HEK293 (cell line): ENCODE measurements around the gene PIK3C2B.

ENCODE experiments used
- CTCF ChIA-PET: fragments of 350-600 bp; formaldehyde crosslinking; extraction: SDS; loops from one replicate; lab custom pipeline; 2021; ENCODE audit warnings: antibody characterized with exemption; lab: Yijun Ruan, JAX
- POLR2A ChIA-PET: fragments of 300-600 bp; formaldehyde crosslinking; extraction: SDS; loops from one replicate; lab custom pipeline; 2020; ENCODE audit warnings: antibody characterized with exemption, inconsistent platforms; lab: Yijun Ruan, JAX
- H3K27ac ChIP-seq: fragments of 200-500 bp; sonication (Bioruptor generic); 2 replicates; pipeline ENCODE4 v1.5.1; 2014; ENCODE audit warnings: low read depth, low read length, control low read depth, inconsistent platforms; ENCODE audit errors: extremely low read depth
- H3K36me3 ChIP-seq, 2 experiments: fragments of 200-500 bp in 1 of 2; sonication (Bioruptor generic) in 1 of 2; 1 replicate in 1 of 2; 2 replicates in 1 of 2; pipeline ENCODE4 v1.5.1; 2014 to 2017; ENCODE audit warnings: inconsistent platforms in 2 of 2, low read length in 2 of 2; ENCODE audit not compliant: control insufficient read depth in 2 of 2, insufficient read depth in 1 of 2
- H3K4me1 ChIP-seq: fragments of 200-500 bp; sonication (Bioruptor generic); 2 replicates; pipeline ENCODE4 v1.5.1; 2014; ENCODE audit warnings: mild to moderate bottlenecking, low read length, inconsistent platforms; ENCODE audit not compliant: control insufficient read depth, insufficient read depth
- H3K4me3 ChIP-seq: 2 replicates; pipeline ENCODE4 v1.5.1; 2011; ENCODE audit warnings: low read depth, mild to moderate bottlenecking, control low read depth, low read length, moderate library complexity
- H3K9me3 ChIP-seq: fragments of 200-500 bp; sonication (Bioruptor generic); 2 replicates; pipeline ENCODE4 v1.5.1; 2014; ENCODE audit warnings: low read depth, low read length, inconsistent platforms; ENCODE audit not compliant: control insufficient read depth, insufficient read depth
- GFI1B ChIP-seq: fragments of 450-650 bp; formaldehyde crosslinking; IDR thresholded peaks from 2 replicates; pipeline ENCODE4 v1.5.1; 2016; ENCODE audit warnings: missing biosample characterization, missing genetic modification characterization
- GLIS1 ChIP-seq: fragments of 450-650 bp; formaldehyde crosslinking; IDR thresholded peaks from 2 replicates; pipeline ENCODE4 v1.5.1; 2016; ENCODE audit warnings: missing biosample characterization, missing genetic modification characterization
- HOXA7 ChIP-seq: sonication (generic); formaldehyde crosslinking; IDR thresholded peaks from 2 replicates; pipeline ENCODE4 v1.8.1; 2022; ENCODE audit warnings: missing genetic modification reagents, borderline replicate concordance
- KLF1 ChIP-seq: fragments of 450-650 bp; formaldehyde crosslinking; IDR thresholded peaks from 2 replicates; pipeline ENCODE4 v1.5.1; 2016; ENCODE audit warnings: missing biosample characterization, missing genetic modification characterization
- PRDM10 ChIP-seq: fragments of 450-650 bp; formaldehyde crosslinking; IDR thresholded peaks from 2 replicates; pipeline ENCODE4 v1.5.1; 2016; ENCODE audit warnings: missing biosample characterization, missing genetic modification characterization
- PRDM2 ChIP-seq: fragments of 450-650 bp; formaldehyde crosslinking; IDR thresholded peaks from 2 replicates; pipeline ENCODE4 v1.5.1; 2016; ENCODE audit warnings: missing biosample characterization, missing genetic modification characterization, borderline replicate concordance
- SCRT1 ChIP-seq: fragments of 450-650 bp; formaldehyde crosslinking; IDR thresholded peaks from 2 replicates; pipeline ENCODE4 v1.5.1; 2016; ENCODE audit warnings: missing biosample characterization, missing genetic modification characterization, borderline replicate concordance
- SCRT2 ChIP-seq: fragments of 450-650 bp; formaldehyde crosslinking; IDR thresholded peaks from 2 replicates; pipeline ENCODE4 v1.5.1; 2016; ENCODE audit warnings: missing biosample characterization, missing genetic modification characterization
- ZNF133 ChIP-seq: fragments of 450-650 bp; formaldehyde crosslinking; IDR thresholded peaks from 2 replicates; pipeline ENCODE4 v1.5.1; 2016; ENCODE audit warnings: missing biosample characterization, missing genetic modification characterization
- ZNF202 ChIP-seq: fragments of 450-650 bp; formaldehyde crosslinking; IDR thresholded peaks from 2 replicates; pipeline ENCODE4 v1.5.1; 2016; ENCODE audit warnings: missing biosample characterization, missing genetic modification characterization, borderline replicate concordance
- ZNF558 ChIP-seq: fragments of 450-650 bp; formaldehyde crosslinking; IDR thresholded peaks from 2 replicates; pipeline ENCODE4 v1.5.1; 2016; ENCODE audit warnings: missing biosample characterization, missing genetic modification characterization
- ZNF580 ChIP-seq: fragments of 450-650 bp; formaldehyde crosslinking; IDR thresholded peaks from 2 replicates; pipeline ENCODE4 v1.5.1; 2016; ENCODE audit warnings: missing biosample characterization, missing genetic modification characterization
- ZNF629 ChIP-seq: fragments of 450-650 bp; formaldehyde crosslinking; IDR thresholded peaks from 2 replicates; pipeline ENCODE4 v1.5.1; 2017; ENCODE audit warnings: missing biosample characterization, missing genetic modification characterization
- ZNF664 ChIP-seq: fragments of 450-650 bp; formaldehyde crosslinking; IDR thresholded peaks from 2 replicates; pipeline ENCODE4 v1.5.1; 2016; ENCODE audit warnings: missing biosample characterization, missing genetic modification characterization
- ZNF701 ChIP-seq: fragments of 450-650 bp; formaldehyde crosslinking; IDR thresholded peaks from 2 replicates; pipeline ENCODE4 v1.5.1; 2016; ENCODE audit warnings: missing biosample characterization, missing genetic modification characterization

Gene PIK3C2B

GRCh38 chr1:204451352-204452124 lies 43.1 kb downstream of the PIK3C2B start (continued):
- TF ChIP-seq GFI1B (tag by site-specific recombination): no peak
- no peak for TF ChIP-seq ZNF701 (tag by site-specific recombination)

- Histone ChIP-seq H3K4me3 (no peak overlapping the region), H3K36me3 (peaks cover 0 to 10% of the 10 kb centered on the region in 2 experiments; a peak in 2 of 3 replicates), H3K9me3 (no peaks in the 10 kb centered on the region), H3K27ac (no peak overlapping the region), H3K4me1 (peaks cover 3% of the 10 kb centered on the region; the same call in 1 of the 2 replicates)
- TF ChIP-seq ZNF629 (tag by site-specific recombination) (no peak), GLIS1 (peak; percentile 40), ZNF133 (no peak), PRDM10 (tag by site-specific recombination) (no peak), KLF1 (peak; percentile 78)
- ChIA-PET POLR2A (interaction anchor here (0.7 kb wide), 1 partner anchor 43 kb away, joined by 3 read pairs; no protein-coding TSS in a partner anchor), CTCF (interaction anchor here (0.6 to 10.8 kb wide), 10 partner anchors 8 to 1129 kb away, joined by 3 to 314 read pairs (median 3); partner anchors contain the start of gene PIK3C2B)
Observed at GRCh38 chr1:204450461-204451257, 43.9 kb downstream of the PIK3C2B start.

GRCh38 chr1:204449678-204450280 lies 44.8 kb downstream of the PIK3C2B start:
- H3K36me3 ChIP-seq: peaks cover 5 to 6% of the 10 kb centered on the region in 2 experiments; a peak in 2 of 3 replicates
- TF ChIP-seq SCRT1 (tag by site-specific recombination): peak; percentile 86
- no peak for TF ChIP-seq ZNF202 (tag by site-specific recombination)
- no peak for TF ChIP-seq KLF1
- peak; percentile 95 for TF ChIP-seq SCRT2 (tag by site-specific recombination)
- TF ChIP-seq, all 188 proteins: peak for 2
- peaks cover 3% of the 10 kb centered on the region; the same call in 1 of the 2 replicates for H3K4me1 ChIP-seq
- H3K9me3 ChIP-seq: no peaks in the 10 kb centered on the region
- CTCF ChIA-PET: interaction anchor here (0.7 to 10.8 kb wide), 7 partner anchors 13 to 357 kb away, joined by 3 to 314 read pairs (median 3); partner anchors contain the start of gene PIK3C2B
- no peak overlapping the region for H3K4me3 ChIP-seq
- H3K27ac ChIP-seq: no peak overlapping the region
- POLR2A ChIA-PET: no interaction called here

- no peak overlapping the region for H3K27ac ChIP-seq
- H3K36me3 ChIP-seq: peaks cover 5 to 12% of the 10 kb centered on the region in 2 experiments; a peak in 2 of 3 replicates
- H3K4me1 ChIP-seq: peaks cover 3% of the 10 kb centered on the region; the same call in 1 of the 2 replicates
- ChIA-PET CTCF (interaction anchor here (0.7 to 10.8 kb wide), 8 partner anchors 18 to 382 kb away, joined by 3 to 314 read pairs (median 3); partner anchors contain the start of gene PIK3C2B), POLR2A (no interaction called here)
- H3K4me3 ChIP-seq: no peak overlapping the region
- H3K9me3 ChIP-seq: no peaks in the 10 kb centered on the region
- no peak for TF ChIP-seq ZNF558 (tag by site-specific recombination)
- TF ChIP-seq PRDM2: no peak
- no peak for TF ChIP-seq ZNF580
- no peak for TF ChIP-seq HOXA7 (CRISPR knock-in tag)
- no peak for TF ChIP-seq ZNF664 (tag by site-specific recombination)
Observed at GRCh38 chr1:204448991-204449677, 45.5 kb downstream of the PIK3C2B start.
